Activated CD4-positive, alpha-beta T cell treated with anti-CD3 and anti-CD28 coated beads, Interleukin-2, amount 50 U/mL, for 4 hours (primary cell): ENCODE measurements around the gene PRDM16.
"Not testable (repeated sequence)": the region's sequence is repeated elsewhere in the genome, so short reads cannot be mapped to it uniquely, and the experiment has no call there.

Experiments
- DNase-seq, 2 experiments: peaks; one replicate each; pipeline ENCODE4 v3.0.0-alpha.2; 2020

PRDM16 gene

DNA sequence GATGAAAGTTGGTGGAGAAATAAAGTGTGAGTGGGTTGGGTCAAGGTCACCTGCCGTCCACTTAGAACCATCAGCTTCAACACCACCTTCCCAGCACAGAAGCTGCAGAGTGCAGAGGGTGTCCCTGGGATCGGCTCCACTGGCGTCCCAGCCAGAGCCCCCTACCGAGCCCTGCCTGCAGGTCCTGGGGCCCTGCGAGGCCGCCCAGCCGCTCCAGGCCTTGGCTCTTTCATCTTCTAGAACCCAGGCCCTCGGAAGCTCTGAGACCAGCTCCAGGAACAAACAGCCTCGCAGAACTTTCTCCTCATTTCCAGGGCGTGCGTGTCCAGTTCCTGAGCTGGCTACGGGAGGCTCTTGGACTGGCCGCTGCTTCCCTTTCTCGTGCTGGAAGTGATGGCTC is 166.0 kb downstream of the PRDM16 start:
- no peak for DNase-seq

DNA sequence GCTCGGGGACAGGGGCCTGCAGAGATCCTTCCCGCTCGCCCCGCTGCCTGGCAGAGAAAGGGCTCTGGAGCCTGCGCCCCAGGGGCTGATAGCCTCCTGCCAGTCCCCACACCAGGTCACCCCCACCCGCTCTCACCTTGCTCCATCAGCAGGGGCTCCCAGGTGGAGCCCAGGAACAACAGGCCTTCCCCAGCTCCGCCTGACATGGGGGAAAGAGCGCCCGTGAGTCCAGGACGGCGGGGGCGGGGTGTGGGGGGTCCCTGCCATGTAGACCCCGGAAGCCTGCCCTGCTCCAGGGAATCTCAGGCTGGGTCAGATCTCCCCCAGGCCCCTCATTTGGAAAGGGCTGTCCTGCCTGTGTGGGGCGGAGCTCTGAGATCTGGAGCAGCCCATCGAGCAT is 166.5 kb downstream of the PRDM16 start:
- no peak for DNase-seq

DNA sequence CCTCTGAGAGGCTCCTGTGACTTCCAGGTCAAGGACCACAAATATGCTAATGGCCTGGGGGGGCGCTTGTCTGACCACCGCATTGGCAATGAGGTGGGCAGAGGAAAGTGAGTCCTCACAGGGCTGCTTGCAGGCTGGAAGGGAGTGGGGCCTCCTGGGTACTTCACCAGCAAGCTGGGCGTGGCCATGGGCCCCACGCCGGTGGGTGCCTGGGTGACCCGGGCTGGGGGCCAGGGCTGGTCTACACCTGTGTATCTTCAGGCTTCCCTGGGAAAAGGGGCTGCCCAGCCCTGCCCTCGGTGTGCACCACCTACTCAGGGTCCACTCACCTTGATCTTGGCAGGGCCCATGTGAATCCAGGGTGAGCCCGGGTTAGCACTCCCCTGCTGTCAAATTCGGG is 167.4 kb downstream of the PRDM16 start:
- no peak for DNase-seq

DNA sequence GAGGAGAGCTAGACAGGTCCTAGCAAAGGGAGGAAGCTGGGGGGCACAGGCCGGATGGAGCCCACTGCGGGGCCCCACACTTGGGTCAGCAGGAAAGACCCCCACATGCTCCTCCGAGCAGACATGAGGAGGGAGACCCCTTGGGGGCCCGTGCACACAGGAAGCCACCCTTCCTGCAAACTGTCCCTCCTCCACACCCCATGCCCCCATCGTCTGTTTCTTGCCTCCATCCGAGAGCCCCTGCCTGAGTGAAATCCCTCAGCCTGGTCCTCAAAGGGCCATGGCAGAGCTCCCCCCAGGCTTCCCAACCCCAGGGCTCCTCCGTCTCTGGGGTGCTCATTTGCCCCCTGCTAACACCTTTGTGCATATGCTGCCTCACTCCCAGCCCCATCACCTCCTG is 168.0 kb downstream of the PRDM16 start:
- no peak for DNase-seq

DNA sequence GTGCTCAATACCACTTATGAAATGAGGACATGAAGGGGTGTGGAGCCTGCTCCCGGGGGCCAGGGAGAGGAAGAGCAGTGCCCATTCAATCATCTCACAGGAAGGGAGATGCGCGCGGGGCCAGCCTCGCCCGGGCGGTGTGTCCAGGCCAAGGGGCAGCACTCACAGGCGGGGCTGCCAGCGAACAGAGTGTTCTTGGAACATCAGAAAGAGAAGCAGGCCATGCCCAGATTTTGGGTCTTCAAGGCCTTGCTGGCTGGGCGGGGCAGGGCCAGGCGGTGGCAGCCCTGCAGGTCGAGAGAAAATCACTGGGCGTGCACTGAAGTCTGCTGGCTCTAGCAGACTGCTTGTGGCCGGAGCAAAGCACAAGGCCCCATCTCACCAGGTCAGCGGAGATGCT is 168.6 kb downstream of the PRDM16 start:
- no peak for DNase-seq

DNA sequence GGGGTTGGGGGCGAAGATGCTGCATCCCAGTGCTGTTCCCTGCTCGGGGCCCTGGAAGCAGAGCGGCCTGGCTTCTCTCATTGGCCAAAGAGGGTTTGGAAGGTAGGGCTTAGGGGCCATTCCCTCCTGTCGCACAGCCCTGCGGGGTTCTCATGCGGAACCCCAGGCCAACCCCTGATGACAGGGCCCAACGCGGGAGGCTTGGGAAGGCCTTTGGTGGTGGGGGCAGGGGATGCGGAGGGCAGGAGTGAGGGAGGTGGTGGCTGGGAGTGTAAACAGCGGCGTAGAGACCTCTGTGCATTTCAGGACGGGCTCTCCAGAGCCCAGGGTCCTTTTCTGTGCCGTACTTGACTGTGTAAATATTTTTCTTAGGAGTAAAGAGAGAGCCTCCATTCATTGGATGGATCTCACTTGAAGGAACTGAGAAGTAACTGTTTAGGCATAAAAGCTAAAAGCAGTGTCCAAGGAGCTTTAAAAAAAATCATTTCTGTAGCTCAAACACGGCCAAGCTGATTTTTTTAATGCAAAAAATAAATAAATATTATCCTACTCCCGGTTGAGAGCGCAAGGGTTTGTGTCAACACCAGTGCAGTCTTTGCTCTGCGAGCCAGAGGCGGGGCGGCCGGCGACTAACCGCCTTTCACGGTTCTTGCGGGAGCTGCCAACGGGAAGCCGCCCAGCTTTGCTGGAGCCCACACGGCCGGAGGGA is 169.1 kb downstream of the PRDM16 start:
- no peak for DNase-seq

DNA sequence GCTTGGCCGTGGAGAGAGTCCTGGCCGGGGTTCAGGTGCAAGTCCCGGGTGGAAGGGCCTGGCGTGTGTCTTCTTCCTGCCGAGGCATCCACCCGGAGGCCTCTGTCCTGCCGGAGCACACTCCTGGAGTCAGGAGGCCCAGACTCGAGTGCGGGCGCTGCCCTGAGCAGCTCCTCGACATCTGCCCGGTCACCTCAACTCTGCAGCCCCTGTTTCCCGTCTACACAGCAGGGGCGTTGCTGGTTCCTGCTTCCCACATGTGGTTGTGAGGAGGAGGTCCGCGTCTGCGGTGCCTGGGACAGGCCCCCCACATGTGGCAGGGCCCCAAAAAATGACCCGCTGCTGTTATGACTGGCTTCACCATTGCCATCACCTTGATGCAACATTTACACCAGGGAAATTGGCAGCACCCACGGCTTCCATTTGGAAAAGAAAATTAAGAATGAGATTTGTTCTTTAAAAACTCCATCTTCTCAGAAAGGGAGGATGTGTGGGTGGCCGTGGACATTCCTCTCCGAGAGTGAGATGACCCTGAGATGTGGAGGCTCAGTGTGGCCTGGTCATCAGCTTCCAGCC is 169.8 kb downstream of the PRDM16 start:
- no peak for DNase-seq

DNA sequence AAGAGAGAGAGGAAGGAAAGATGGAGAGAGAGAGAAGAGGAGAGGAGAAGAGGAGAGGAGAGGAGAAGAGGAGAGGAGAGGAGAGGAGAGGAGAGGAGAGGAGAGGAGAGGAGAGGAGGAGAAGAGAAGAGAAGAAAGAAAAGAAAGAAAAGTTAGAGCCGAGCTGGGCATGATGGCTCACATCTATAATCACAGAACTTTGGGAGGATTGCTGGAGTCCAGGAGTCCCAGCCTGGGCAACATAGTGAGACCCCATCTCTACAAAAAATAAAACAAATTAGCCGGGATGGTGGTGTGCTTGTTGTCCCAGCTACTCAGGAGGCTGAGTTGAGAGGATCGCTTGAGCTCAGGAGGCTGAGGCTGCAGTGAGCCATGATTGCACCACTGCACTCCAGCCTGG is 171.0 kb downstream of the PRDM16 start:
- DNase-seq, result not testable (repeated sequence)

DNA sequence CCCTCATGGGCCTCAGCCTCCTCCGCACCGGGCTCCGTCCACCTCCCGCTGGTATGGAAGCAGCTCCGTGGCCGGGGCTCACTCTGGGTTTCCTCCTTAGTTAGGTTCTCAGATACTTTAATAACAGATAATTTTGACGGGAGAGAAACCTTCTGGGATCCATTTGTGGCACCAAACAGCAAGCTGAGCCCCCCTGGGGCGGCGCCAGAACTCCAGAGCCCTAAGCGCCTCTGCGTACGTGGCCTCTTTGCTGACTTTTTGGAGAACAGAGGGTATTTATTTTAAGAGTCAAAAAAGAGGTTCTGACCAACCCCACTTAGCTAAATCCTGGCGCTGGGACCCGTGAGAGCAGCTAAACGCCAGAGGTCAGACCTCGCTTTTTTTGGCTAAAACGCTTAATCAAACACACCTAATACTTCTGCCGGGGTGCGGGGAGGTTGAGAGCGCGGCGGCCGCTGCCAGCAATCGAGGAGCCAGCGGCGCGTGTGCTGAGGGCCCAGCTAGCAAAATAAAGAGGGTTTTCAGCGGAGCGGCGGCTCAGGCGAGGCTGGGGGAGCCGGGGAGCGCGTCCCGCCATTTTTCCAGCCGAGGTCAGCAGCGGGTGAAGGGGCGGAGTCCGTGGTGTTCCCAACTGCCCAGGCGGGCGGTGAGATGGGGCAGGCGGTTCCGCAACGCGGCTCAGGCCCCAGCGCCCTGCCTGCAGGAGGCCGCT is 171.7 kb downstream of the PRDM16 start:
- DNase-seq, result no peak

DNA sequence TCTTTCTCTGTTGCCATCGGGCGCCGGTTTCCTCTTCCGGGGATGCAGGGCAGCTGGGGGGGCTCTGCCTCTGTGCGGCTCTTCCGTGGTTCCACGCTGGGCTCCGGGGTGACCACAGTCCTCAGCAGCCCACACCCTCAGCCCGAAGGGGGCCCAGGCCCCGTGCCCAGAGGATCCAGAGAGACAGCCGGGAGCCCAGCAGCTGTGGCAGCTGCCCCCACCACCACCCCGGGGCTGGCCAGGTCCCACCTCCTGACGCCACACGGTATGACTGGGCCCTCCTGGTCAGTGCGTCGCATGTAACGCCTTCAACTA is 172.2 kb downstream of the PRDM16 start:
- DNase-seq, result no peak

DNA sequence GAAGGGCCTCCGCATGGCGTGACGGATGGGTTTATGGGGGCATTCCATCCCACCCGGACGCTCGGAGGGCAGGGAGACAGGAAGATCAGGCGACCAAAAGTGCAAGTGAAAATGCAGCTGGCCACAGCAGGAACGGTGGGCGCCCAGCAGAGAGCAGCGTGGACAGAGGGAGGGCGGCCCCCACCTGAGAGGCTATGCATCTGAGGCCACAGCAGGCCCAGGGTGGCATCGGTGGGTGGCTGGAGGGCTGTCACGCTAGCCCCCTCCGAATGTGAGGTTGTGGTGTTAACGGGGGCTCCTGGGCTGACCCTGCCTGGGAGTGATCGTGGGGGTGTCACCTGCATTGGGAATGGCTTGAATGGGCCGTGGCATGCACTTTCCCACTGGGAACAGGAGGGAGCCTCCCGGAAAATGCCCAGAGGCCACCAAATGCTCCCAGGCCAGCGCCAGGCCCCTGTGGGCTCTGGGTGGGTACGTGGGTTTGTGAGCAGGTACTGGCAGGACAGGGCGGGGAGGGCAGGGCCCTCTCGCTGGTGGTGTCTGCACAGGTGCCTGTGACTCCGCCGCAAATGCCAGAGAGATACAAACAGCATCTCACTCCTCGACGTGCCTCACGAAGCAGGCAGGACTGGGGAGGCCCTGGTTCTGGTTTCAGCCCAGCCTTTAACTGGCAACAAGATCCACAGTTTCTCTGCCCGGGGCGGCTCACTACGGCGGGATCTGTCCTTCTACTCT is 172.8 kb downstream of the PRDM16 start:
- no peak for DNase-seq

DNA sequence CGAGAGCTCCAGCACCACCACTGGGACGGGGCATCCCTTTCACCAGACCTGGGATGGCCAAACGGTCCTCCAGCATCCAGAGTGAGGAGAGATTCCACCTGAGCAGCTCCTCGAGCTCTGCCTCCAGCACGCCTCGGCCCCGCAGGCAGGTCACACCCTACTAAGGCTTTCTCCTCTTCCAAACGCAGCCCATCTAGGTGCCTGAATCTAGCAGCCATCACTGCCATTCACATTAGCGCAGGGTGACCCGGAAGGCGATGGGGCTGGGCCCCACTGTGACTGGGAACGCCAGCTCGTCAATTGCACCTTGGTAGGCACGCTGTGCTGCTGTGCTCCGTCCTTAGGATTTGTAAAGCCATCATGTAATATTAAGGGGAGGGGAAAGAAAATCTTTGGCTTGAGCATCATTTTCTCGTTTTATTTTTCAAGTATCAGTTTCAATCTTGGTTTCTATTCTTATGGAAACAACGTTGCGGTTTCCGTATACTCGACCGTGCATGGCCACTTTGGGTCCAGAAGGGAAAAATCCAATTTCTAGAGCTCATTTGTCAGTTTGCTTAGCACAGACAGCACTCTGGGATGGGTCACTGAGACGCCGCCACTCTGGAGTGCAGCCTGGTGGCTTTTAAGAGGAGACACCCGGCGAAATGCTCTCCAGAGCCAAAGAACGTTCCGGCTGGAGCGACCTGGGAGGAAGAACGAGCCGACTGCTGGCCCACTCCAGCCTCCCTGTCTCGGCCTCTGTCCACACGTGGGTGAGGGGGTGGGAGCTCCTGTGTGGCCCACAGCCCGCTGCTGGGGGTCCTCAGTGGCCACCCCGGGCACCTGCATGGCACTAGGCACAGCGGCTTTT is 173.6 kb downstream of the PRDM16 start:
- no peak for DNase-seq

DNA sequence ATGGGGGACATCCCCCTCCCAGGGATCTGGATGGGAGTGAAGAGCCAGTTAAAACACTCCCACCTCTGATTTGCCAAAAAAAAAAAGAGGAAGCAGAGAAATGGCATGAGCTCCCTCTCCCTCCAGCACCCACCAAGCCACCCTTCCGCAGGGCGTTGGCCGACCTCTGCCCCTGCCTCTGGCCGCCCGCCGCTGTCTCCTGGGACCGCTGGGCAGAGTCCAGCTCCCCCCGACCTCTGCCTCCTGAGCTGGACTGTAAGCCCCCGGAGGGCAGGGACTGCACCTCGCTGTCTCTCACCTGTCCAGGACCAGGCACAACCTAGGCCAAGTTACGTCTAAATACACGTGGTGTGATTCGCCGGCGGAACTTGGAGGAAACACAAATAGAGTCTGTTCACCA is 174.3 kb downstream of the PRDM16 start:
- DNase-seq, result no peak

DNA sequence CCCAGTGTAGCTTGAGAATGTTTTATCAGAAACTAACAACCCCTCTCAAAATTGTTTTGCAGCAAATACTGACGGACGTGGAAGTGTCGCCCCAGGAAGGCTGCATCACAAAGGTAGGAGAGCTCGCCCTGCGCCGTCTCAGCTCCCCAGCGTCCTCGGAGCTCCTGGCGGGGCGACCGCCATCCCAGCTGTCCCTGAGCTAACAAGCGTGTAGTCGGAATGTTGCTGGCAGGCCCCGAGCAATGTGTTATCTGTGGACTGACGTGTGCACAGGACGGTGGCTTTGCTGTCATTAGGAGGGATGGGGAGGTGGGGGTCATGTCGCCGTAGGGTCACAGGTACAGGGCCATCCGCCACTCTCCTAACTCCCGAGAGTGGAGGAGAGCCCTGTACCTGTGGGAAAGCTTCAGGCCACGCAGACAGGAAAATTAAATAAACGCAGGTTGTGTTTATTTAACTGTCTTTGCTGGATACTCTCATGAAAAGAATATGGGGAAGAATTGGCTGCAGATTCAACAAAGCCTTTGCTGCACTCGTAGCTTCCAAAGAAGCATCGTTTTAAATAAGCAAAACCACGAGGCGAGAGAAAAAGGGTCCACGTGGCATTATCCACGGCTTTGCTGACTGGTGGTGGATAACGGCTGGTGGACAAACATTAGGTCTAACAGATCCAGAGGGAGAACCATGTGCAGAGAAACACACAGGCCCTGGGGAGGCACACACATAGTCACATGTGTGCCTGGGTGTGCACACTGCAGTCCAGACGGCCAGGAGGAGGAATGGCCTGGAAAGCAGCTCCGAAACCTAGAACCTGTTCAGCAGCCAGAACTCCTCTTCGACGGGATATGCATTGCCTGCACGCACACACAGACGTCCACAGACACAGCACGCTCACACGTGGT is 175.3 kb downstream of the PRDM16 start:
- no peak for DNase-seq

DNA sequence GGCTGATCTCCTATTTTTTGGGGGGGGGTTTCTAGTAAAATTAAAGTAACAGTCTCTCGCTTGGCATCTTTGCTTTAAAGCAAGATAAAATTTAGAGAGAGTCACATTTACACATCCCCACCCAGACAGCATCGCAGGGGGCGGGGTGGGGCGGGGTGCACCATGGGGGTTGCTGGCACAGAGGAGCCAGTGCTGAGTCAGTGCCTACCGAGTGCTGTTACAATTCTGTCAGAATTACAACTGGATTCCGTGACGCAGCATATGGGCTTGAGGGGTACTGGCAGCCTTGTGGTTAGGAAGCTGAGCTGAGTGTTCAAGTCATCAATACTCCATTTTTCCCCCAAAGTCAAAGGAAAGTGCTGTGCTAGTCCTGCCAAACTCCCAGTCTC is 175.9 kb downstream of the PRDM16 start:
- no peak for DNase-seq

DNA sequence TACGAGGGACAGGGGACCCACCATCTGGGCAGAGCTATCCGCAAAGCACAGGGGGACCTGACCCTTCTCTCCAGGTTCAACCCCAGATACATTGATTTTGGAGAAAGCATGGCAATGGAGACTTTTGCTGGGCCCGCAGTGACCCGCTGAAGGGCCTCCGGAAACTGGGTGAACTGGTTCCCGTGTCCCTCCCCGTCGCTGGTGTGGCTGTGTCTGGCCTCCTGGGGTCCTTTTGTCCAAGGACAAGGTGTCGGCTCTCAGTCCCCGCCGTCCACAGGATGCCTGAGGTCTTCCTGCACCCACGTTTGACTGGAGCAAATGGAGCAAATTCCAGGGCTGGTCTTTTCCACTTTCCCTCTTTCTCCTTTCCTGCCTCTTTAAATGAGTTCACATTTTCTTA is 176.3 kb downstream of the PRDM16 start:
- DNase-seq, result no peak

DNA sequence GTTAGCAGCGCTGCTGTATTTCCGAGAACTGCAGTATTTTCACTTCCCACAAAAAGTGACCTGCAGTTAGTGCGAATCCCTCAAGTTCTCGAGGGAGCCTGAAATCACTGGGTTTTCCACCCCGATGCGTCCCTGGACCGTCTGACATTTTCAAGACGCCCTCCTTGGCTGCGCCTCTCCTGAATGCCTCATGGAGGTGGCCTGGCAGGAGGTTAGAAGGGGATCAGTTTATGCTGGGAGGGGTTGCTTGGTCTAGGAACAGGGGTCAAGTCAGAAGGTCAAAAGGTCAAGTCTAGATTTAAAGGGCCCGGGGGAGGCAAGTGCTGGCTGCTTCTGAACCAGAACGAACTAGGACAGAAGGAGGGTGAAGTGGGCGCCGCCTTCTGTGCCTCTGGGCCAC is 176.8 kb downstream of the PRDM16 start:
- DNase-seq, result no peak

DNA sequence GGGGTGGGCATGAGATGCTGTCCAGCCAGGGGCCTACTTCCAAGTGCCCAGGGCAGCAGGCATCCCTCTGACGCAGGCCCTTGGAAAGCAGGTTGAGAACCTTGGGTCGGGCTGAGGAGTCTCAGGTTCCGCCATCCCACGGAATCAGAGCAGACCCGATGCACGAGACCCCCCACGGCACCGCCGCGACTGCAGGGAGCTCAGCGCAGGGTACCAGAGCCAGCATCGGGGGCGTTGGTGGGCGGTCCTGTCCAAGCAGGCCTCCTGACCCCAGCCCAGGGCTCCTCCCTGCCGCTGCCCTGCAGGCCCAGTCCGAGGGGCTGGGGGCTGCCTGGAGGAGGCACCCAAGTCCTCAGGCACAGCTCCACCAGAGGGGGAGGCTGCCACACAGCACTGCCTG is 177.2 kb downstream of the PRDM16 start:
- no peak for DNase-seq

DNA sequence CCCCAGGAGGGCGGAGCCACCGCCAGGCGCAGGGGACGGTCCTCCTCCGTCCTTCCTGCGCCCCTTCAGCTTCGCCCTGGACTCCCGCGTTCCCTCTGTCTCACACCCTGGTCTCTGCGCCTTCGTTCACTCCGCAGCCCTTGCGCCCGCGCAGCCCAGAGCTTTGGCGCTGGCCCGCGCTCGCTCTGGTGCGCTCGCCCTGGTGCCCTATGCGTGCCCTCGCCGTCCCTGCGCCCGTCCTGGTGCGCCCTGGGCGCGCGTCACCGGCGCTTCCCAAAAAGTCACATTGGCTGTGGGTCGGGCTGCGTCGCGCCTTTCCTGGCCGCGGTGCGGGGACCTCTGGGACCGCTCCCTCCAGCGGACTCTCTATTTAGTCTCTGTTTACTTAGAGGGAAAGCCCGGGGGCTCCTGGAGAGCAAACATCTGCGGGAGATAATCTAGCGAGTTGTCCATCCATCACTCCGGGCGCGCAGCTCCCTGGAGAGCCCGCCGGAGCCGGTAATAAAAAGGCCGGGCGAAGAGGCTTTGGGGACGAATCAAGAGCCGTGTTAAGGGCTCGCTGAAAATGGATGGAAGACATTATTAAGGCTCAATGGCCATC is 178.6 kb downstream of the PRDM16 start:
- no peak for DNase-seq

DNA sequence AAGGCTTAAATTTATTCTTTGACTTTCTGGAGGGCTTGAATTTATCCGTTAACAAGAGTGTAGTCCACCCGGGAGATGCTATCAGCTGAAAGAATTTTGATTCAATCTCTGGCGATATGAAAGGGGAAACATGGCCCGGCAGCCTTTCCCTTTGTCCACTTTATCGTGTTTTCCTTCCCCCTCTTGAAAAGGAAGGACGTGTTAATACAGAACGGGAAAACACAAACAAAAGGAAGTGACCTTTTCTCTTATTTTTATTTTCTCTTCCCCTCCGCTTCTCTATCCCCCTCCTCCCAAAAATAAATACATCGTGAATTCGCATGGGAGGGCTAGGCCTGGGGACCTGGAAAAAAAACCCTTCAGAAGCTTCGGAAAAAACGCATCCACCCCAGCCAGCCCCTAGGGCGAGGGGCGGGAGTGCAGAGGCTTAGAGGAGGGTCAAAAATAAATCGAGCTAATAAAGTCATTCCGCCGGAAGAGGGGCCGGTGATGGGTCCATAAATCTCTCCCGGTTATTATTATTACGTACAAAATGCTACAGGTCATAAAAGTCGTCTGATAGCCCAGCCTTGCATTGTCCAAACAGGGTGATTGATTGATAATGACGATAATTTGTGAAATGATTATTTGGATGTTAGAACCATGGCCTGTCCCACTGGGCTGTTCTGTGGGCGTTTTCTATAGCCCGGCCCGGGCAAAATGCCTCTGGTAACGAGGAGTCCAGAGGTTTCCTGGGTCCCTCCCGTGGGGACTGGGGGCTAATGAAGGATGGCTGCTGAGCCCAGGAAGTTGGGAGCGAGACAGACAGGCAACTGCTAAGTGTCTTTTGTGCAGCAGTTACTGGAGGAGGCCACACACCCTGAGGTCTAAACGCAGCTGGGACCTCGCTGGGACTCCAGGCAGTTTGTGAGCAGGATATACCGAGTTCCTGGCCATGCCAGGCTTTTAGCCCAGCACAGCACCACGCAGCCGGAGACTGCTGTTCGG is 179.4 kb downstream of the PRDM16 start:
- DNase-seq, result no peak
